HepG2 (cell line): Measurements from ENCODE around the gene TBC1D22A. TPM values are rescaled to one million over a fixed set of nuclear protein-coding genes. Genes with fewer than 3 reads are reported as not detected.

Experiments
- ATAC-seq: fragments of 200-7000 bp; cut with Tn5 transposase; 3 replicates; pipeline ENCODE4 v1.9.1; 2020; ENCODE audit warnings: mild to moderate bottlenecking, moderate library complexity
- BruUV-seq: library from RNA; stranded (reverse); fragments of 400-500 nt; replicated peaks from 2 replicates; lab custom pipeline; 2021; lab: Mats Ljungman, UMichigan
- CTCF ChIA-PET: fragments of 300-600 bp; formaldehyde crosslinking; extraction: SDS; loops from one replicate; lab custom pipeline; 2021; ENCODE audit warnings: low total read pairs, inconsistent platforms, low intra/inter-chr PET ratio; lab: Yijun Ruan, JAX
- POLR2A ChIA-PET: fragments of 350-600 bp; sonication (Branson Sonifier 250); formaldehyde crosslinking; loops from one replicate; lab custom pipeline; 2020; ENCODE audit warnings: antibody characterized with exemption, inconsistent platforms; lab: Yijun Ruan, JAX
- DNase-seq: peaks from one replicate; pipeline ENCODE4 v3.0.0-alpha.2; 2015; ENCODE audit warnings: low spot score
- FAIRE-seq: peaks from 3 replicates; lab custom pipeline; 2011; peaks lifted over from hg19 to GRCh38; lab: Jason Lieb, UNC
- H2AFZ ChIP-seq: one replicate; pipeline ENCODE4 v1.6.1; 2011; ENCODE audit warnings: low read length, inconsistent platforms
- H3K27ac ChIP-seq: fragments of 300-600 bp; 3 replicates; pipeline ENCODE4 v1.8.0; 2011; ENCODE audit warnings: mixed run types, mild to moderate bottlenecking, mixed read lengths, low read length, inconsistent platforms; ENCODE audit not compliant: insufficient read depth; ENCODE audit errors: extremely low read length
- H3K27me3 ChIP-seq, 2 experiments: fragments of 200-600 bp in 1 of 2; 2 replicates in 1 of 2; 3 replicates in 1 of 2; pipeline versions ENCODE4 v1.6.0 to v1.8.0; 2011; ENCODE audit warnings: low read length in 2 of 2, mild to moderate bottlenecking in 2 of 2, moderate library complexity in 2 of 2, inconsistent platforms in 1 of 2; ENCODE audit not compliant: insufficient read depth in 2 of 2, control insufficient read depth in 1 of 2
- H3K36me3 ChIP-seq, 2 experiments: fragments of 200-600 bp in 1 of 2; replicated peaks in 1 of 2; 2 replicates in 1 of 2; 3 replicates in 1 of 2; pipeline versions ENCODE4 v1.5.1 to v1.8.0; 2011; ENCODE audit warnings: low read length in 2 of 2, inconsistent platforms in 1 of 2; ENCODE audit not compliant: insufficient read depth in 2 of 2, control insufficient read depth in 1 of 2
- H3K4me1 ChIP-seq: 2 replicates; pipeline ENCODE4 v1.5.1; 2012; ENCODE audit warnings: low read length, inconsistent platforms; ENCODE audit not compliant: insufficient read depth
- H3K4me2 ChIP-seq: 2 replicates; pipeline ENCODE4 v1.6.0; 2011; ENCODE audit warnings: low read depth, low read length, inconsistent platforms
- H3K4me3 ChIP-seq, 3 experiments: fragments of 200-600 bp in 1 of 3; sonication (generic), shearing (Covaris generic) in 1 of 3; replicated peaks in 1 of 3; 2 replicates each; pipeline ENCODE4 v1.5.1; 2011 to 2016; ENCODE audit warnings: low read length in 3 of 3, inconsistent platforms in 2 of 3, low read depth in 2 of 3, mild to moderate bottlenecking in 2 of 3, control low read depth in 1 of 3, mixed read lengths in 1 of 3; ENCODE audit not compliant: insufficient read depth in 1 of 3
- H3K79me2 ChIP-seq: one replicate; pipeline ENCODE4 v1.6.1; 2011; ENCODE audit warnings: low read length, inconsistent platforms; ENCODE audit not compliant: insufficient read depth
- H3K9ac ChIP-seq: 2 replicates; pipeline ENCODE4 v1.6.0; 2011; ENCODE audit warnings: mild to moderate bottlenecking, low read depth, low read length, inconsistent platforms; ENCODE audit not compliant: insufficient read depth
- H3K9me3 ChIP-seq: 2 replicates; pipeline ENCODE4 v1.5.1; 2012; ENCODE audit warnings: mild to moderate bottlenecking, low read length
- H4K20me1 ChIP-seq: 2 replicates; pipeline ENCODE4 v1.6.0; 2011; ENCODE audit warnings: inconsistent platforms, mild to moderate bottlenecking, low read length, moderate library complexity; ENCODE audit not compliant: insufficient read depth
- ZNF263 ChIP-seq: sonication (generic); formaldehyde crosslinking; IDR thresholded peaks from 2 replicates; pipeline ENCODE4 v1.4.0; 2020; ENCODE audit warnings: missing genetic modification reagents
- WGBS: methylation state at CpG from one replicate; pipeline ENCODE4 v1.1.6; 2017; ENCODE audit warnings: low lambda C conversion rate; 5-methylcytosine and 5-hydroxymethylcytosine counted together
- in situ Hi-C: cut with HindIII; loops from 2 replicates; pipeline ENCODE4 v1.10.0; 2017; ENCODE audit warnings: low pct_unique_long_range_greater_than_20kb; ENCODE audit not compliant: extremely low pct_ligation_motif_present
- intact Hi-C: fragments of 100-400 bp; cut with micrococcal nuclease; formaldehyde crosslinking; loops from one replicate; pipeline ENCODE4 v1.10.0; 2022; ENCODE audit not compliant: unreplicated experiment
- polyA plus RNA-seq, 8 experiments: library from polyadenylated mRNA; depleted of rRNA in 3 of 8; stranded (reverse) in 7 of 8; unstranded in 1 of 8; fragments of >200 nt; fragmentation: Illumina TruSeq in 4 of 8; extraction: Trizol in 4 of 8; gene quantifications; 2 replicates each; pipeline versions ENCODE4 v1.2.1 to v1.2.3, GENCODE V29; 2011 to 2016; ENCODE audit warnings: low read depth in 4 of 8, missing spikeins in 1 of 8, mixed read lengths in 1 of 8; ENCODE audit not compliant: insufficient read depth in 1 of 8
- total RNA-seq, 5 experiments: library from RNA; depleted of rRNA; stranded (reverse); fragments of >200 nt; fragmentation: Illumina TruSeq; extraction: Trizol; gene quantifications; 2 replicates each; pipeline ENCODE4 v1.2.3, GENCODE V29; 2016; ENCODE audit warnings: low read depth in 1 of 5
- TF ChIP-seq, protein P1 (sequence below): sonication (generic); formaldehyde crosslinking; IDR thresholded peaks from 2 replicates; pipeline ENCODE4 v1.8.1; 2023; ENCODE audit warnings: mild to moderate bottlenecking, moderate library complexity, missing genetic modification reagents
- TF ChIP-seq, protein P2 (sequence below): sonication (generic); formaldehyde crosslinking; IDR thresholded peaks from 2 replicates; pipeline ENCODE4 v1.5.1; 2020; ENCODE audit warnings: mild to moderate bottlenecking, missing genetic modification reagents, moderate library complexity

Gene TBC1D22A
- total and polyA plus RNA-seq, 2 of the 13 experiments (the other 11 are each of a cell fraction or from before 2014, with no cell fraction given), result 17.3 to 18.0 TPM

DNA sequence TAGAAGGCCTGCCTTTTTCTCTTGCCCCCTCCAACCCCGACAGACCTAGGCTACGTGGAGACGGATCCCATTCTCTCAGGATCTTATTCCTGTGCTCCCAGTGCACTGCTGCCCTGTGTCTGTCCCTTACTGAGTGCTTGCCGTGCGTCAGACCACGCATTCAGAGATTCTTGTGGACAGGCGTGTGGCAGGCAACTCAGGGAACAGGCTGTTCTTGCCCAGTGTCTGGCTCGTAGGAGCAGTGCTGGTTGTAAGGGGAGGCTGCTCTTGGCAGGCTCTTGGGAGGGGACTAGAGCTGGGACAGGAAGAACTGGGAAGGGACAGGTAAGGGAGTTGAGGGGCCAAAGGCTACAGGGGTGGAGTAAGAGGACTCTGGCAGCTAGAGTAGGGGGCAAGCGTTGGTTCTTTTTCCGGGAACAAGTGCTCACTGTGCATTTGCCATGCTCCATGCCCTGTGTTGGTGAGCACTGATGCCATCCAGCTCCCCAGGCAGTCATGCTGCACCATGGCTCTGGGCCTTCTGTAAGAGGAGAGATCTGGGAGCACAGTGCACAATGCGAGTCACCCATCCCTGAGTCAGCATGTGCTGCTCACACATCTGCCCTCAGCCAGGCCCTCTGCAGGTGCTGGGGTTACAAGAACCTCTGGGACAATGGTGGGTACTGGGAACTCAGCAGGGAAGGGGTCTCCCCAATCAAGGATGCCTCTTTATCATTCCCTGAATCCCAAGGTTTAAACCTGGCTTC lies 119.1 kb downstream of the TBC1D22A start:
- no peak for FAIRE-seq

More for the DNA sequence above, 119.1 kb downstream of the TBC1D22A start:
- Histone ChIP-seq H3K27ac (no peak overlapping the region), H3K36me3 (peaks cover 6 to 12% of the 10 kb centered on the region in 2 experiments; a peak in 4 of 5 replicates), H3K9me3 (no peaks in the 10 kb centered on the region), H4K20me1 (no peaks in the 10 kb centered on the region)
- WGBS, result 100% methylated on average over 11 of the region's 11 CpGs
- POLR2A ChIA-PET, result no interaction called here
- intact Hi-C loops, result no loop called here
- TF ChIP-seq, protein P1, sequence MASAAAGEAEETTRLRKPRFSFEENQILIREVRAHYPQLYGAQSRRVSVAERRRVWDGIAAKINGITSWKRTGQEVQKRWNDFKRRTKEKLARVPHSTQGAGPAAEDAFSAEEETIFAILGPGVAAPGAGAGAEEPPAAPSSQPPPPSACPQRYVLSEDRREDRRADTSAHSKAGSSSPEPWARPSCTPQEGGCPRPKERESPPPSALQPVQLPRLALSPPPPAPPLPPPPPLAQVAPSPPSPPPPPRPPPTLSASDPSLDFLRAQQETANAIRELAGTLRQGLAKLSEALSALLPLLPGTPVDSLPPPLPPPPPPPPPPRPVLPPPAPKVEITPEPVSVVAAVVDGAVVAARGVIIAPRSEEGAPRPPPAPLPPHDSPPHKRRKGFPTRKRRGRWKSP (CRISPR knock-in tag), result no peak
- 0 out of 2 replicates have a peak, but pooled peaks have one; percentile 40 for TF ChIP-seq ZNF263 (CRISPR knock-in tag)
- TF ChIP-seq, protein P2, sequence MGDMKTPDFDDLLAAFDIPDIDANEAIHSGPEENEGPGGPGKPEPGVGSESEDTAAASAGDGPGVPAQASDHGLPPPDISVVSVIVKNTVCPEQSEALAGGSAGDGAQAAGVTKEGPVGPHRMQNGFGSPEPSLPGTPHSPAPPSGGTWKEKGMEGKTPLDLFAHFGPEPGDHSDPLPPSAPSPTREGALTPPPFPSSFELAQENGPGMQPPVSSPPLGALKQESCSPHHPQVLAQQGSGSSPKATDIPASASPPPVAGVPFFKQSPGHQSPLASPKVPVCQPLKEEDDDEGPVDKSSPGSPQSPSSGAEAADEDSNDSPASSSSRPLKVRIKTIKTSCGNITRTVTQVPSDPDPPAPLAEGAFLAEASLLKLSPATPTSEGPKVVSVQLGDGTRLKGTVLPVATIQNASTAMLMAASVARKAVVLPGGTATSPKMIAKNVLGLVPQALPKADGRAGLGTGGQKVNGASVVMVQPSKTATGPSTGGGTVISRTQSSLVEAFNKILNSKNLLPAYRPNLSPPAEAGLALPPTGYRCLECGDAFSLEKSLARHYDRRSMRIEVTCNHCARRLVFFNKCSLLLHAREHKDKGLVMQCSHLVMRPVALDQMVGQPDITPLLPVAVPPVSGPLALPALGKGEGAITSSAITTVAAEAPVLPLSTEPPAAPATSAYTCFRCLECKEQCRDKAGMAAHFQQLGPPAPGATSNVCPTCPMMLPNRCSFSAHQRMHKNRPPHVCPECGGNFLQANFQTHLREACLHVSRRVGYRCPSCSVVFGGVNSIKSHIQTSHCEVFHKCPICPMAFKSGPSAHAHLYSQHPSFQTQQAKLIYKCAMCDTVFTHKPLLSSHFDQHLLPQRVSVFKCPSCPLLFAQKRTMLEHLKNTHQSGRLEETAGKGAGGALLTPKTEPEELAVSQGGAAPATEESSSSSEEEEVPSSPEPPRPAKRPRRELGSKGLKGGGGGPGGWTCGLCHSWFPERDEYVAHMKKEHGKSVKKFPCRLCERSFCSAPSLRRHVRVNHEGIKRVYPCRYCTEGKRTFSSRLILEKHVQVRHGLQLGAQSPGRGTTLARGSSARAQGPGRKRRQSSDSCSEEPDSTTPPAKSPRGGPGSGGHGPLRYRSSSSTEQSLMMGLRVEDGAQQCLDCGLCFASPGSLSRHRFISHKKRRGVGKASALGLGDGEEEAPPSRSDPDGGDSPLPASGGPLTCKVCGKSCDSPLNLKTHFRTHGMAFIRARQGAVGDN (CRISPR knock-in tag), result 0 out of 2 replicates have a peak, but pooled peaks have one; percentile 19
- TF ChIP-seq, all 625 proteins: peak for 2
- Histone ChIP-seq H3K4me2 (no peak overlapping the region), H2AFZ (no peak overlapping the region), H3K4me1 (no peaks in the 10 kb centered on the region), H3K79me2 (peaks cover 1% of the 10 kb centered on the region), H3K27me3 (no peaks in the 10 kb centered on the region), H3K9ac (no peak overlapping the region), H3K4me3 (no peak overlapping the region)
- CTCF ChIA-PET, result no interaction called here
- ATAC-seq (no peak; the same call in 2 of the 3 replicates), DNase-seq (no peak)
- no TSS peak for BruUV-seq
- in situ Hi-C loops, result no loop called here
